ENCODE data around the gene DIS3L2.

DNA sequence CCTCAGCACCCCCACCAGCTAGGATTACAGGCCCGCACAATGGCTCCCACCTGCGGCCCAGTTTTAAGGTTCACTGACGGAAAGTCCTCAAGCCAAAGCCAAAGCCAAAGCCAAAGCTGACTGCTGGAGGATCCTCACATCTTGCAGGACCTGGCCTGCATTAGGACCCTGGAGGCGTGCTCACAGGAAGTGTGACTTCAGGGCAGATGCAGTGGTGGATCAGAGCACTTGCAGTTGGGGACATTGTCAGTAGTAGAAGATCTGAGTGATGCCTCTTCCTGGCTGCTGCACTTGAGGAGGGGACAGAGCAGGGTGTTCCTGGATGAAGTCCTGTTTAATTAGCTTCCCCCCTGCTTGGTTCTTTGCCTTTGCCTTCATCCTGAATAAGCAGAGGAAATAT, 348.1 kb downstream of the DIS3L2 start:
- TF ChIP-seq, protein P1, sequence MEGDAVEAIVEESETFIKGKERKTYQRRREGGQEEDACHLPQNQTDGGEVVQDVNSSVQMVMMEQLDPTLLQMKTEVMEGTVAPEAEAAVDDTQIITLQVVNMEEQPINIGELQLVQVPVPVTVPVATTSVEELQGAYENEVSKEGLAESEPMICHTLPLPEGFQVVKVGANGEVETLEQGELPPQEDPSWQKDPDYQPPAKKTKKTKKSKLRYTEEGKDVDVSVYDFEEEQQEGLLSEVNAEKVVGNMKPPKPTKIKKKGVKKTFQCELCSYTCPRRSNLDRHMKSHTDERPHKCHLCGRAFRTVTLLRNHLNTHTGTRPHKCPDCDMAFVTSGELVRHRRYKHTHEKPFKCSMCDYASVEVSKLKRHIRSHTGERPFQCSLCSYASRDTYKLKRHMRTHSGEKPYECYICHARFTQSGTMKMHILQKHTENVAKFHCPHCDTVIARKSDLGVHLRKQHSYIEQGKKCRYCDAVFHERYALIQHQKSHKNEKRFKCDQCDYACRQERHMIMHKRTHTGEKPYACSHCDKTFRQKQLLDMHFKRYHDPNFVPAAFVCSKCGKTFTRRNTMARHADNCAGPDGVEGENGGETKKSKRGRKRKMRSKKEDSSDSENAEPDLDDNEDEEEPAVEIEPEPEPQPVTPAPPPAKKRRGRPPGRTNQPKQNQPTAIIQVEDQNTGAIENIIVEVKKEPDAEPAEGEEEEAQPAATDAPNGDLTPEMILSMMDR (IDR thresholded peaks at IDR 0.05; ENCODE audit: insufficient read depth, low read depth, low read length) = no peak
- TF ChIP-seq EZH2 (IDR thresholded peaks at IDR 0.05; ENCODE audit: insufficient read depth, low read length) = no peak
